ENCODE results near the gene KDELR3.

KDELR3 gene

DNA sequence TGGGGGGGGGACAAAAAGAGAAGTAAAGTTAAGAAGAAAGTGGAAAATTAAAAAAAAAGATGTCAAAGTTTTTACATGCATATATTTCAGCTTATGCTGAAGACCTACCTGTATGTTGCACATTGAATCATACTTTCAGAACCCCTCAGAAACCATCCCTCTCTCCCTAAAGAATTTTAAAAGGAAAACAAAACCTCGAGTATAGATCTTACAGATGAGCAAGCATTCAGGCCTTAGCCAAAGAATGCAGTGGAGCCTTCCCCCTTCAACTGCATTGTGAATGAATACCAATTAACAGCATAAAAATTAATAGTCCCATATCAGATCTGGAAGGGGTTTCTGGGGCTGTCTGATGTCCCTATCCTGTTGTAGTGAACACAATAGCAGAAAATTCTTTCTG, 16.3 kb downstream of the KDELR3 start:
- no peak for DNase-seq

DNA sequence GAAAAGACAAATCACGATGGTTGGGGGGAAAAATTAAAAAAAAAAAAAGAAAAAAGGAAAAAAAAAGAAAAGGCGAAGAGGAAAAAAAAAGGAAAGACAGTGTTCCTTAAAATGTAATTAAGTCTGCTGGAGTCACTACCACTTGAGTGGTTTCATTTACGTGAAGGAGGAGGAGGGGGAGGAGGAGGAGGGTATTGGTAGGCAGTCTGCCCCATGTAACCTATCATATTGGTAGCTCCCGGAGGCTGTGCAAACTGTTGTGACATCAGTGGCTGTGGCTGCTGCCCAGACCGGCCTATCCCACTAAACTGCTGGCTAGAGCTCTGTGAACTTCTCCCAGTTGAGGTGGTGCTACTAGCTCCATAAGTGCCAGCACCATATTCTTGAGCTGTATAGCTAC, 17.9 kb downstream of the KDELR3 start:
- no peak for DNase-seq

- DNase-seq = no peak
Measured at GRCh38 chr22:38487946-38488345, 20.1 kb downstream of the KDELR3 start.

DNA sequence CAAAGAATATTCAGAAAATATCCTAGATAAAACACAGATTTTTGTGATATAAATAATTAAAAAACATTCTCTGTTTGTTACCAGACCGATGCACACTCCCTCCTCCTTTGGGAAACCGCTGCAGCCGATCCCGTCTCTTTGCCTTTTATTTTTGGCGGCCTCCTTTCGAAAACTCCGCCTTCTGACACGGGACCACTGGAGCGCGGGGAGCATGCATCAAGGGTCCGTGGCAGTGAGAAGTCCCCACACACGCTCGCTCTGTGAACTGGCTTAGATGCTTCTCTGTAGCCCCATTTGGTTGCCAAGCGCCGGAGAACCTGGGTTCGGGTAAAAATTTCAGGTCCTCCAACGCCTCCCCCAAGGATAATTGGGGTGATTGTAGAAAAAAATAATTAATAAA, 21.2 kb downstream of the KDELR3 start:
- DNase-seq = no peak

DNA sequence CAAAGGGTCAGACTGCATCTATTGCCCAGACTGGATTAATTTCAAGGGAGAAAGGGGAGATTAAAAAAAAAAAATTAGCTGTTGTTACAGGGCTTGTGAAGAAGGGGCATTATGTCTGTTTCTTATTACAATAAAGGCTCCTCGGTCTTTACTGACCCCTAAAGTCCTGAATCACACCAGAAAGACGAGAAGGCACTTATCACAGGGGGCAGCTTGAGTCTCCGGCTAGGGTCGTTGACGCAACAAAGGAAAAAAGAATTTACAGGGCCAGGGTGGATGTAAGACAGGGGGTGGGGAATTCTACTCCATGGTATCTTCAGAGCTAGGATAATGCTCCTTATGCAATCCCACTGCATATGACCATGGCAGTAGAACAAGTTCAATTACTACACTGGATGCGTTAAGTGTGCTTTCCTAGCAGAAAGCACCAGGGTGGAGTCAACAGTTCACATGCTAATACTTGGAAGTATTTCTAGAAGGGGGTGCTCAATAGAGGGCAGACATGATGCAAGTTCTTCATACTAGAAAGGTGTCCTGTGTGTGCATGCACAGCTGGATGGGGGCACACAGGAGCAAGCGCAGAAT, 21.8 kb downstream of the KDELR3 start:
- DNase-seq = no peak

- no peak for DNase-seq
Measured at GRCh38 chr22:38490475-38490874, 22.6 kb downstream of the KDELR3 start.

GRCh38 chr22:38490915-38491314, 23.0 kb downstream of the KDELR3 start:
- no peak for DNase-seq

- DNase-seq = no peak
Measured at GRCh38 chr22:38491707-38492348, 23.9 kb downstream of the KDELR3 start.

DNA sequence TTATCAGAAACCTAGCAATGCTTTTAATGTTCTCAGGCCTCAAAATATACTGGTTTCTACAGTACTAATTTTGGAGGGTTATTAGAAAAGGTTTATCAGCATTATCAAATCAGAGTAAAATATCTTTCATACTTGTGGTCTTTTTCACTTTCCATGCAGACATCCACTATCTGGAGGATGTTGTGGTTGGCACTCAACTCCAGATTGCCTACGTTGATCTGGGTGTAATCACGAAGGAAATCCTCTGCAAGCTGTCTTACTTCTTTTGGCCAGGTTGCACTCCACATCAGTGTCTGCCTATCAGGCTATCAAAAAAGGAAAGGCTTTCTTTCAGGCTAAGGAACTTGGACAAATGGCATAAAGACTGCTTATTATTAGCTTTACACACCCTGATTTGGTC, 26.6 kb downstream of the KDELR3 start:
- DNase-seq = no peak

DNA sequence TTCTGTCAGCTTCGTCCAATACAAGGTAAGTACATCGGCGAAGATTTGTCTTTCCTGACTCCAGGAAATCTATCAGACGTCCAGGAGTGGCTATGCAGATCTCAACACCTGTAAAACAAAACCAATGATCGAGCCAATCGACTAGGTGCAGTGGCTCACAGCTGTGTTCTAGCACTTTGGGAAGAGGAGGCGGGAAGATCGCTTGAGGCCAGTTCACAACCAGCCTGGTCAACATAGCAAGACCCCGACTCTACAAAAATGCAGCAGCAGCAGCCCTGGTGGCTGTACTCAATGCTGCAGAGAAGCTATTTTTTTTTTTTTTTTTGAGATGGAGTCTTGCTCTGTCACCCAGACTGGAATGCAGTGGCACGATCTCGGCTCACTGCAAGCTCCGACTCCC, 27.0 kb downstream of the KDELR3 start:
- no peak for DNase-seq

DNA sequence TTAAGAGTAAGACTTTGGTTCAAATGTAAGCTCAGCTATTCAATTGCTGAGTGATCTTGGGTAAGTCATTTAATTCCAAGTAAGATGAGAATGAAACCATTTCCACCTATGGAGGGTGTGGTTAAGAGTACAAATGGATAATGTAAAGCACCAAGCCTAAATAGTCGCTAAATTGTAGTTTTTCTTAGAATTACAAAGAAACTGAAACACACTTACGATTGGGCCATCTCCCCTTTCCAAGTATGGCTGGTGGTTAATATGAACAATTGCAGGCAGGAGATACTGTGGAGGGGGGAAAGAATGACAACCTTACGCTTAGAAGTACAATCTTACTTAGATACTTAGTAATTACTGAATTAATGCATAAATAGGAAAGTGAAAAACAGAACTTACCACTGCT, 30.0 kb downstream of the KDELR3 start:
- DNase-seq = no peak

- DNase-seq = no peak
Measured at GRCh38 chr22:38501797-38502672, 34.1 kb downstream of the KDELR3 start.

DNA sequence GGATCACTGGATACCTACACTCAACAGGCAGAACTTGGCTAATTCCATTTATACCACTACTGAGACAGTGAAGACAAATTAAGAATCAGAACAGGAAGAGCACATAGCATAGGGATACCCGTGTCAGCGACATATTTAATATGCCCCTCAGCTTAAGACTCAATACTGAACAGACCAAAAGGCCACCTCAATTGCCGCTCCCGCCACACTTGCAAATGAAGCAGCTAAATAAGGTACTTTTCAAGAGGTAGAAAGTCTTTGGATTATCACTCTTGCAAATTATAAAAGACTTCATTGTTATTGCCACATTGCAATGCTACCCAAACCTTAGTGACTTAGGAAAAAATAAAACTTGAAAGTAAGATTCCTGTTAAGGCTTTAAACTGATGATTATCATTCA, 35.1 kb downstream of the KDELR3 start:
- DNase-seq = no peak

GRCh38 chr22:38504731-38505540, 37.0 kb downstream of the KDELR3 start:
- DNase-seq = peak; percentile 32

DNA sequence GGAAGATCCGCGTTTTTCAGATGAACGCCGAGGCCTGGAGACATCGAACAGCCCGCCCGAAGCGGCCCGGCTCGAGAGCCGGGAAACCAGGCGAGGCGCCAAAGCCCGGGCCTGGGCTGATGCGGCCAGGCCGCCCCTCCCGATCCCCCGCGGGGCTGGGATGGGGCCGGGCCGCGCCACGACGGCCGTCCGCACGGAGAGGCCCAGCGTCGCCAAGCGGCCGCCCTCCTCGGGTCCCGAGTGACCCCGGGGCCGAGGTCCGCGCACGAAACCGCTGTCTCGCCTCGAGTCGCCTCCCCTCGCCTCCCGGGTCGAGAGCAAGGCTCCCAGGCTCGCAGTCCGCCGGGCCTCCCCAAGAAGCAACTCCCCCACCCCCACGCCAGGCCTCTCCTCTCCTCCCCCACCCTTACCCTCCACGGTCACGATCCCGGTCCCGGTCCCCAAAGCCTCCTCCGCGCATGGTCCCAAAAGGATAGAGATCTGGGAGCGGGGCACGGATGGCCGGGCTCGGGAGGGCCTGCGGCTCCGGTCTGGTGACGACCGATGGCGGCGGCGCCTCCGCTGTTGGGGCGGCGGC, 37.7 kb downstream of the KDELR3 start:
- peak; percentile 62 for DNase-seq

GRCh38 chr22:38506118-38506962, 38.4 kb downstream of the KDELR3 start, which contains the start of gene DDX17:
TSS of gene DDX17 (minus strand) at chr22:38506311.
- peak; percentile 93 for DNase-seq

DNA sequence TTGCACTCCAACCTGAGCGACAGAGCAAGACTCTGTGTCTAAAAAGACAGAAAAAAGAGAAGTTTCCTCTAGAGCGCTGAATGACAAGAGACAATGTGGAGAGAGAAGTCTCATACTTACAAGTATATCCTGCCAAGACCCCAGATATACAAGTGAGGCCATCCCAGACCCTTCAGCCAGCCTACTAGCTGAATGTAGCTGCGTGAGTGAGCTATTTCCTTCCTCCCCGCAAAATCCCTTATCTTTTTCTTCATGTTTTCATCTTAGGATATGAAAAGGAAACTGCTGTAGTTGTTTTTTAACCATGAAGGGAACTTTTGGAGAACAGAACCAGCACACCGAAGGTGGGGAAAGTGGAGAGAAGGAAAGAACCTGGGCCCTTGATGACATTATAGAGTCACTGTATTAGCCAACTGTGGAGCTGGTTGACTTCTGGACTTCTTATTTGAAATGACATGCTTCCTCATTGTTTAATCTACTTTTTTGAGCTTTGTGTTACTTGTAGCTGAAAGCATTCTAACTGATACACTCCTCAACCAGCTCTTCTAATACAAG, 42.6 kb downstream of the KDELR3 start:
- no peak for DNase-seq

DNA sequence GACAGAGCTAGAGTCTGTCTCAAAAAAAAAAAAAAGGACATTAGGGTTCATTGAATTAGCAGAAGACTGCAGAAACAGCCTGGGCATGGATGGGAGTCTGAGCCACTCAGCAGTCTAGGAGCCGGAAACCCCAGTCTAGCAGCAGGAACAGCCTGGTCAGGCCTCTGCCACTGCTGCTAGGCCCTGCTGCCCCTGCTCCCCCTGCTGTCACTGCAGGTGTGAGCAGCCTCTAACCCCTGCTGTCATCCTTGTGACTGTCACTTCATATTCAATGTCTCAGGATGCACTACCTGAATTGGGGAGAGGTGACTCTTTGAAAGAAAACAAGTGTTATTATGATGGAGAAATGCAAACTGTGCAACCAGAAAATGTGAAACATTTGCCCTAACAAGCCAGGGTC, 45.2 kb downstream of the KDELR3 start:
- DNase-seq = peak; percentile 6

GRCh38 chr22:38518620-38519019, 50.7 kb downstream of the KDELR3 start:
- DNase-seq = no peak

DNA sequence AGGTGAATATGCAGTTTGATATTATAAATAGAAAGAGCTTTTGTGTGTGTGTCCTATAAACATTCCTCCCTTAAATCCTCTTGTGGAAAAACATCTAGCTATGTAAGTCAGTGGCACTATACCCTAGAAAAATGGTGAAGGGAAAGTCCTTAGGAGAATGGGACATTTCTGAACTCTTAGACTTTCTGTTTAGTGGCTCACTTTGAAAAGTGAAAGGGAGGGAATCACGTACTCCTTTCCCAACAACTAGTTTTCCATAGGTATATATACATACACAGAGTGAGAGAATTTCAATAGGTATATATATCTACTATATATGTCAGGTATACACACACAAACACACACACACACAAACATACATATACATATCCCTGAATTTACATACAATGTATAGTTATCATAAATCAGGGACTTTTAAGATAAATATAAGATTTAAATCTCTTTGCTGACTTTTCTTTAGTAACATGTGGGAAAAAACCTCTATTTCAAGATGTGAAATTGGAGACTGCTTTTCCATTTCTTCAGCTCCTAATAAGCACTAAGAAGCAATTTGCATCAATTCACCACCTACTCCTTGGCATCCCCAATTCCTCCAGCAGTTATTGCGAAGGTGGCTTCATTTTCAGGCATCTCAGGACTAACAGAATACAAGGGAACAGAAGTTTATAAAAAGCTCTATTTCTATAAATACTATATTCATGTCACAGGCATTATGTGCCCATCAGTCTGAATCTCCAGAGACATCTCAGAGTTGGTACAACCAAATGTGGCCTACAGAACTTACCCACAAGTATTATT, 51.8 kb downstream of the KDELR3 start:
- DNase-seq = no peak

DNA sequence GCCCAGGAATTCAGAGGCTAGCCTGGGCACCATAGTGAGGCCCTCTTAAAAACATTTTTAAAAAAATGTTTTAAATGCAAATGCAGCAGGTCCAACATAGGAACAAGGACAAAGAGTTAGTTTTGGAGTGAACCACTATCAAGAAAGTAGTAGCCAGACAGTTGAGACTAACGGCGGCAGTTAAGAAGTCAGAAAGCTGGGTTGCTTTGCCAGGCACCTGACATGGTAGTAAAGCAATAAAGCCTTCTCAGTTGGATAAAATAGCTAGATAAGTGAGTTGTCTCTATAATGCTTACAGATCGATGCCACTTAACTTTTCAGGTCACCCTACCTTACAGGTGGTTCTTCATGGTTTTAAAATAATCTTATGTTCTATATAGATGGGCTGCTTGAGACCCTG, 55.1 kb downstream of the KDELR3 start:
- DNase-seq = no peak
